Measurements from ENCODE around the gene SLC25A26.
A peak's percentile ranks its signal among the peaks of the same experiment; 100 is the strongest.

The SLC25A26 gene

DNA sequence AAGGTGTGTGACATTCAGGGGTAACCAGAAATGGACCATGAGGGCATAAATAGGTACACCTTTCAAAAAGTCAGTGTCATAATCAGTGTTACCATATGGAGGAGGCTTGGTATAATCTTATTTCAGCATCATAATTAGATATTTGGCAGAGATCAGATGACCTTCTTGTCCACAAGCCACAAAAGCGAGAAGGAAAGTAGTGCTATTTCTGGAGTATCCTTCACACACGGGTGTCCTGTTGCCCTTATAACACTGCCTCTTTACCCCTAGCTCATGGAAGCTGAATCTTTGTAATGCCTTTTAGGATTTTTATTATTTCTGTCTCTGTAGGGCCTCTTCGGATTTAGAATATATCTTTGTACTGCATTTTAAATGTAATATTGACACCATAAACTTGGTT lies 147.2 kb downstream of the SLC25A26 start:
- H3K4me3 ChIP-seq (ENCODE audit: insufficient read length, low read depth), result no peak overlapping the region
- no peaks in the 10 kb centered on the region for H3K27me3 ChIP-seq (ENCODE audit: insufficient read depth, insufficient read length)
- H3K9me3 ChIP-seq (ENCODE audit: insufficient read depth, low read length), result no peaks in the 10 kb centered on the region
- no peaks in the 10 kb centered on the region for H3K4me1 ChIP-seq (ENCODE audit: insufficient read depth, insufficient read length)
- H3K9ac ChIP-seq (ENCODE audit: insufficient read length, low read depth), result no peak overlapping the region
- H3K36me3 ChIP-seq (ENCODE audit: insufficient read depth, insufficient read length, low read length), result peaks cover 10% of the 10 kb centered on the region
- no peak for TF ChIP-seq SUZ12 (IDR thresholded peaks at IDR 0.05; ENCODE audit: extremely low read depth, insufficient read depth, insufficient read length)
- no peak for TF ChIP-seq ZNF274 (IDR thresholded peaks at IDR 0.05; ENCODE audit: low read depth, low read length)
- TF ChIP-seq YY1 (IDR thresholded peaks at IDR 0.05; ENCODE audit: insufficient read depth, insufficient read length), result no peak
- DNase-seq (ENCODE audit: low read depth, low spot score), result no peak

GRCh38 chr3:66370179-66370578 lies 149.4 kb downstream of the SLC25A26 start:
- no peaks in the 10 kb centered on the region for H3K27me3 ChIP-seq (ENCODE audit: insufficient read depth, insufficient read length)
- TF ChIP-seq YY1 (IDR thresholded peaks at IDR 0.05; ENCODE audit: insufficient read depth, insufficient read length) (no peak), SUZ12 (IDR thresholded peaks at IDR 0.05; ENCODE audit: extremely low read depth, insufficient read depth, insufficient read length) (no peak), ZNF274 (IDR thresholded peaks at IDR 0.05; ENCODE audit: low read depth, low read length) (no peak)
- no peak overlapping the region for H3K4me3 ChIP-seq (ENCODE audit: insufficient read length, low read depth)
- peaks cover 15% of the 10 kb centered on the region for H3K36me3 ChIP-seq (ENCODE audit: insufficient read depth, insufficient read length, low read length)
- H3K9me3 ChIP-seq (ENCODE audit: insufficient read depth, low read length), result no peaks in the 10 kb centered on the region
- H3K4me1 ChIP-seq (ENCODE audit: insufficient read depth, insufficient read length), result no peaks in the 10 kb centered on the region
- H3K9ac ChIP-seq (ENCODE audit: insufficient read length, low read depth), result no peak overlapping the region
- no peak for DNase-seq (ENCODE audit: low read depth, low spot score)

DNA sequence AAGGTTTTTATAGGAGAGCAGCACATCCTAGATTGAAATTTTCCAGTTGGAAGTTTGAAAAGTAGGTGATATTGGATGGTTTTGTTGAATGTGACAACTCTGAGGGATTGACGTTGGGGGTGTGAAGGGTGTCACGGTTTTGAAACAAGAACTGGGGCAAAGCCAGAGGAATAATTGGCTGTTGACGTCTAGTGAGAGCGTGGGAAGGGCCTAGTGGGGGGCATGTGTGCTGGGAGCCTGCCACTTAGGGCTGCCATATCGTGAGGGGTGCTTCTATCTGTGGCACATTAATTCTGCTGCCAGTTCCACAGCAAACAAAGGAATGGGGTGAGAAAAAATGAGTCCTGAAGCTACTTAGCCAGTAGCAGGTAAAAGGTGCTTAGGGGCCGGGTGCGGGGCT lies 150.6 kb downstream of the SLC25A26 start:
- no peaks in the 10 kb centered on the region for H3K27me3 ChIP-seq (ENCODE audit: insufficient read depth, insufficient read length)
- H3K36me3 ChIP-seq (ENCODE audit: insufficient read depth, insufficient read length, low read length), result peaks cover 22% of the 10 kb centered on the region
- no peak overlapping the region for H3K4me3 ChIP-seq (ENCODE audit: insufficient read length, low read depth)
- no peak for DNase-seq (ENCODE audit: low read depth, low spot score)
- no peaks in the 10 kb centered on the region for H3K4me1 ChIP-seq (ENCODE audit: insufficient read depth, insufficient read length)
- no peak overlapping the region for H3K9ac ChIP-seq (ENCODE audit: insufficient read length, low read depth)
- TF ChIP-seq ZNF274 (IDR thresholded peaks at IDR 0.05; ENCODE audit: low read depth, low read length), result no peak
- TF ChIP-seq SUZ12 (IDR thresholded peaks at IDR 0.05; ENCODE audit: extremely low read depth, insufficient read depth, insufficient read length), result no peak
- TF ChIP-seq YY1 (IDR thresholded peaks at IDR 0.05; ENCODE audit: insufficient read depth, insufficient read length), result no peak
- H3K9me3 ChIP-seq (ENCODE audit: insufficient read depth, low read length), result no peaks in the 10 kb centered on the region

DNA sequence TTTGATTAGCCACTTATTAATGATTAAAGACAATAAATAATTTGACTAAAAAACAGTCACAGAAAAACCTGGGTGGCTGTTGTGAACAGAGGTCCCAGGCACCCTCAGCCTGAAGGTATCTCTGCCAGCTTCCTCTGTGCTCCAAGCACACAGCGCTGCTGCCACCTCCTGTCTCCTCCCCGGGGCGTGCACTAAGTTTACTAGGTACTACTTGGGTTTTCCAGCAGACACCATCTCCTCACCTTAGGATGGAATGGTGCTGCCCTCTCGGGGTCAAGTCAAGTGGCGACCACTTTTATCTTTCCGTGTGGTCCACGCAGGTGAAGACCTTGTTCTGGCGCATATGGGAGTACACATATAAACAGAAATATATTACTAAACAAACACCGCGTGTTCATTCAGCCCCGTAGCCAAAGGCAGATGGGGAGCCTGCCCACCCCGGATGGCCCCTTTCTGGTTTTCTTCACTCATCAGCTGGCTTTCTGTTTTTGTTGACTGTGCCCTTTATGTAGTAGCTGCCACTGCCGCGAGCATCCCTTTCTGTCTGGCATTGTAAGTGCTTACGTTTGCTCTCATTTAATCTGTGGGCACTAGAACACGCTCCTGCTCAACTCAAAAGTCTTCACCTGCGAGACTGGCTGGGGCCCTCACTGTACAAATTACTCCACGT lies 152.0 kb downstream of the SLC25A26 start:
- H3K4me3 ChIP-seq (ENCODE audit: insufficient read length, low read depth), result no peak overlapping the region
- H3K9ac ChIP-seq (ENCODE audit: insufficient read length, low read depth), result no peak overlapping the region
- no peaks in the 10 kb centered on the region for H3K4me1 ChIP-seq (ENCODE audit: insufficient read depth, insufficient read length)
- H3K36me3 ChIP-seq (ENCODE audit: insufficient read depth, insufficient read length, low read length), result peaks cover 33% of the 10 kb centered on the region
- no peaks in the 10 kb centered on the region for H3K9me3 ChIP-seq (ENCODE audit: insufficient read depth, low read length)
- peak; percentile 28 for DNase-seq (ENCODE audit: low read depth, low spot score)
- TF ChIP-seq YY1 (IDR thresholded peaks at IDR 0.05; ENCODE audit: insufficient read depth, insufficient read length) (no peak), SUZ12 (IDR thresholded peaks at IDR 0.05; ENCODE audit: extremely low read depth, insufficient read depth, insufficient read length) (no peak), ZNF274 (IDR thresholded peaks at IDR 0.05; ENCODE audit: low read depth, low read length) (no peak)
- H3K27me3 ChIP-seq (ENCODE audit: insufficient read depth, insufficient read length), result no peaks in the 10 kb centered on the region

GRCh38 chr3:66376568-66376967 lies 155.8 kb downstream of the SLC25A26 start:
- no peaks in the 10 kb centered on the region for H3K4me1 ChIP-seq (ENCODE audit: insufficient read depth, insufficient read length)
- H3K36me3 ChIP-seq (ENCODE audit: insufficient read depth, insufficient read length, low read length), result peaks cover 60% of the 10 kb centered on the region
- H3K4me3 ChIP-seq (ENCODE audit: insufficient read length, low read depth), result no peak overlapping the region
- DNase-seq (ENCODE audit: low read depth, low spot score), result no peak
- no peak for TF ChIP-seq ZNF274 (IDR thresholded peaks at IDR 0.05; ENCODE audit: low read depth, low read length)
- TF ChIP-seq SUZ12 (IDR thresholded peaks at IDR 0.05; ENCODE audit: extremely low read depth, insufficient read depth, insufficient read length), result no peak
- no peak for TF ChIP-seq YY1 (IDR thresholded peaks at IDR 0.05; ENCODE audit: insufficient read depth, insufficient read length)
- H3K9ac ChIP-seq (ENCODE audit: insufficient read length, low read depth), result no peak overlapping the region
- H3K27me3 ChIP-seq (ENCODE audit: insufficient read depth, insufficient read length), result no peaks in the 10 kb centered on the region
- H3K9me3 ChIP-seq (ENCODE audit: insufficient read depth, low read length), result no peaks in the 10 kb centered on the region

GRCh38 chr3:66377800-66378199 lies 157.0 kb downstream of the SLC25A26 start:
- no peak overlapping the region for H3K4me3 ChIP-seq (ENCODE audit: insufficient read length, low read depth)
- H3K4me1 ChIP-seq (ENCODE audit: insufficient read depth, insufficient read length), result no peaks in the 10 kb centered on the region
- H3K9me3 ChIP-seq (ENCODE audit: insufficient read depth, low read length), result no peaks in the 10 kb centered on the region
- no peak for DNase-seq (ENCODE audit: low read depth, low spot score)
- H3K9ac ChIP-seq (ENCODE audit: insufficient read length, low read depth), result no peak overlapping the region
- no peaks in the 10 kb centered on the region for H3K27me3 ChIP-seq (ENCODE audit: insufficient read depth, insufficient read length)
- peaks cover 72% of the 10 kb centered on the region for H3K36me3 ChIP-seq (ENCODE audit: insufficient read depth, insufficient read length, low read length)
- TF ChIP-seq YY1 (IDR thresholded peaks at IDR 0.05; ENCODE audit: insufficient read depth, insufficient read length), result no peak

GRCh38 chr3:66378256-66378655 lies 157.5 kb downstream of the SLC25A26 start:
- Histone ChIP-seq H3K4me1 (ENCODE audit: insufficient read depth, insufficient read length) (no peaks in the 10 kb centered on the region), H3K4me3 (ENCODE audit: insufficient read length, low read depth) (no peak overlapping the region), H3K36me3 (ENCODE audit: insufficient read depth, insufficient read length, low read length) (peaks cover 74% of the 10 kb centered on the region), H3K27me3 (ENCODE audit: insufficient read depth, insufficient read length) (no peaks in the 10 kb centered on the region), H3K9me3 (ENCODE audit: insufficient read depth, low read length) (no peaks in the 10 kb centered on the region), H3K9ac (ENCODE audit: insufficient read length, low read depth) (no peak overlapping the region)
- peak; percentile 33 for DNase-seq (ENCODE audit: low read depth, low spot score)
- no peak for TF ChIP-seq SUZ12 (IDR thresholded peaks at IDR 0.05; ENCODE audit: extremely low read depth, insufficient read depth, insufficient read length)
- no peak for TF ChIP-seq ZNF274 (IDR thresholded peaks at IDR 0.05; ENCODE audit: low read depth, low read length)
- no peak for TF ChIP-seq YY1 (IDR thresholded peaks at IDR 0.05; ENCODE audit: insufficient read depth, insufficient read length)
